Right atrium auricular region (tissue), 2 donors: ENCODE measurements around the gene ARHGEF10L. TPM values are rescaled to one million over a fixed set of nuclear protein-coding genes. Genes with fewer than 3 reads are reported as not detected.
A peak's percentile ranks its signal among the peaks of the same experiment; 100 is the strongest.

Source experiments
- DNase-seq: peaks from one replicate; pipeline ENCODE4 v3.0.0-alpha.2; 2019; ENCODE audit warnings: low spot score
- H3K27ac ChIP-seq, 2 donors: fragments of 200-600 bp; sonication (generic); 1 replicate in 1 of 2; 2 replicates in 1 of 2; pipeline ENCODE4 v1.5.1; 2016 to 2019
- H3K27me3 ChIP-seq, 2 donors: fragments of 200-600 bp; sonication (generic); one replicate each; pipeline versions ENCODE4 v1.5.1 to v1.6.0; 2017 to 2019
- H3K36me3 ChIP-seq: fragments of 200-600 bp; sonication (generic); one replicate; pipeline ENCODE4 v1.5.1; 2016
- H3K4me1 ChIP-seq, 2 donors: fragments of 200-600 bp; sonication (generic); one replicate each; pipeline versions ENCODE4 v1.5.1 to v1.6.0; 2017 to 2019
- H3K4me3 ChIP-seq, 2 donors: fragments of 200-600 bp; sonication (generic); 1 replicate in 1 of 2; 2 replicates in 1 of 2; pipeline ENCODE4 v1.5.1; 2017 to 2019; ENCODE audit warnings: mild to moderate bottlenecking in 1 of 2, moderate library complexity in 1 of 2
- H3K9me3 ChIP-seq, 2 donors: fragments of 200-600 bp; sonication (generic); one replicate each; pipeline ENCODE4 v1.5.1; 2019
- CTCF ChIP-seq, 2 donors: fragments of 200-600 bp; sonication (generic); IDR thresholded peaks; one replicate each; pipeline ENCODE4 v1.5.1; 2019; ENCODE audit warnings: antibody characterized with exemption in 2 of 2
- total RNA-seq, 2 donors: library from RNA; depleted of rRNA; stranded (reverse); fragments of >200 nt; gene quantifications; one replicate each; pipeline ENCODE4 v1.1.0, GENCODE V29; 2016

The ARHGEF10L gene
- total RNA-seq, 2 donors from 2014 or later = 49.3 to 52.2 TPM

GRCh38 chr1:17549384-17549783 is 9.9 kb downstream of the ARHGEF10L start:
- TF ChIP-seq CTCF (IDR thresholded peaks at IDR 0.05) = no peak
- peaks cover 0 to 55% of the 10 kb centered on the region in 2 donors for H3K4me1 ChIP-seq
- no peak for DNase-seq
- H3K4me3 ChIP-seq = no peak overlapping the region
- no peaks in the 10 kb centered on the region for H3K9me3 ChIP-seq
- H3K27ac ChIP-seq = no peak overlapping the region
- no peaks in the 10 kb centered on the region for H3K27me3 ChIP-seq
- no peaks in the 10 kb centered on the region for H3K36me3 ChIP-seq

- TF ChIP-seq CTCF (IDR thresholded peaks at IDR 0.05) = no peak
- Histone ChIP-seq H3K36me3 (no peaks in the 10 kb centered on the region), H3K27me3 (no peaks in the 10 kb centered on the region), H3K4me3 (no peak overlapping the region), H3K27ac (peak overlapping the region; percentile 45 to 55), H3K4me1 (peaks cover 0 to 39% of the 10 kb centered on the region in 2 donors), H3K9me3 (no peaks in the 10 kb centered on the region)
- DNase-seq = no peak
Observed at GRCh38 chr1:17550729-17551584, 11.5 kb downstream of the ARHGEF10L start.

- H3K27me3 ChIP-seq = no peaks in the 10 kb centered on the region
- no peak for TF ChIP-seq CTCF (IDR thresholded peaks at IDR 0.05)
- no peaks in the 10 kb centered on the region for H3K36me3 ChIP-seq
- no peaks in the 10 kb centered on the region for H3K9me3 ChIP-seq
- H3K27ac ChIP-seq = peak overlapping the region; percentile 45 to 55
- no peak overlapping the region for H3K4me3 ChIP-seq
- no peak for DNase-seq
- H3K4me1 ChIP-seq = peaks cover 0 to 33% of the 10 kb centered on the region in 2 donors
Observed at GRCh38 chr1:17551755-17552234, 12.3 kb downstream of the ARHGEF10L start.

- Histone ChIP-seq H3K4me3 (no peak overlapping the region), H3K9me3 (no peaks in the 10 kb centered on the region), H3K36me3 (no peaks in the 10 kb centered on the region), H3K27ac (peak overlapping the region in 1 of 2 donors; percentile 48), H3K27me3 (no peaks in the 10 kb centered on the region), H3K4me1 (peaks cover 0 to 23% of the 10 kb centered on the region in 2 donors)
- no peak for DNase-seq
- TF ChIP-seq CTCF (IDR thresholded peaks at IDR 0.05) = no peak
Observed at GRCh38 chr1:17553975-17554700, 14.6 kb downstream of the ARHGEF10L start.

- no peaks in the 10 kb centered on the region for H3K9me3 ChIP-seq
- no peak overlapping the region for H3K4me3 ChIP-seq
- no peaks in the 10 kb centered on the region for H3K27me3 ChIP-seq
- H3K27ac ChIP-seq = peak overlapping the region in 1 of 2 donors; percentile 48
- no peaks in the 10 kb centered on the region for H3K36me3 ChIP-seq
- H3K4me1 ChIP-seq = peaks cover 0 to 30% of the 10 kb centered on the region in 2 donors
- TF ChIP-seq CTCF (IDR thresholded peaks at IDR 0.05) = no peak
- no peak for DNase-seq
Observed at GRCh38 chr1:17554954-17555353, 15.5 kb downstream of the ARHGEF10L start.
